GM13977 (cell line): ENCODE data around the gene COMT.
"Not testable (repeated sequence)": the region's sequence is repeated elsewhere in the genome, so short reads cannot be mapped to it uniquely, and the experiment has no call there.

Source experiments
- DNase-seq: peaks from one replicate; pipeline ENCODE4 v3.0.0; 2012; ENCODE audit warnings: low spot score
- CTCF ChIP-seq: IDR thresholded peaks from 2 replicates; pipeline ENCODE4 v1.5.1; 2012; ENCODE audit warnings: mild to moderate bottlenecking, control low read depth; ENCODE audit not compliant: insufficient read depth; ENCODE audit errors: extremely low read depth, missing control alignments
- in situ Hi-C: fragments of 300-500 bp; cut with MboI; formaldehyde crosslinking; loops from one replicate; pipeline ENCODE4 v1.12.0; 2022; ENCODE audit warnings: low sequenced_read_pairs, low pct_unique_long_range_greater_than_20kb, mixed read lengths, inconsistent platforms; ENCODE audit not compliant: unreplicated experiment

COMT gene

DNA sequence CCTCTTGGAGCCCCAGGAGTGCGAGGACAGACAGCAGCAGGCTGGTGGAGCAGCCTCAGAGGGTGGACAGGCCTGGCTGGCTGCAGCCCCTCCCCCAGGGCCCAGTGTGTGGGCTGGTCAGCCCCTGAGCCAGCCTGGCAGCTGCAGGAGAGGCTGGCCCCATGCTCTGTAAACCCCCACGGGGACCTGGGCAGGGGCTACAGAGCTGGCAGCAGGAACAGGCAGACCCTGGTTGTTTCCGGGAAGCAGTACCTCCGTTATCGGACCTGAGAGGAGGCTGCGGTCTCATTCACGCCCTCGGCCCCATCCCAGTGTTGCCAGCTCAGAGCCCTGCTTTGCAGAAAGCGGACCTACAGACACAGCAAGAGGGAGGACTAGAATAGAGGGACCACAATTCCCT, 38.5 kb upstream of the COMT start:
- in situ Hi-C loops: no loop called here
- no peak for DNase-seq
- no peak for TF ChIP-seq CTCF

DNA sequence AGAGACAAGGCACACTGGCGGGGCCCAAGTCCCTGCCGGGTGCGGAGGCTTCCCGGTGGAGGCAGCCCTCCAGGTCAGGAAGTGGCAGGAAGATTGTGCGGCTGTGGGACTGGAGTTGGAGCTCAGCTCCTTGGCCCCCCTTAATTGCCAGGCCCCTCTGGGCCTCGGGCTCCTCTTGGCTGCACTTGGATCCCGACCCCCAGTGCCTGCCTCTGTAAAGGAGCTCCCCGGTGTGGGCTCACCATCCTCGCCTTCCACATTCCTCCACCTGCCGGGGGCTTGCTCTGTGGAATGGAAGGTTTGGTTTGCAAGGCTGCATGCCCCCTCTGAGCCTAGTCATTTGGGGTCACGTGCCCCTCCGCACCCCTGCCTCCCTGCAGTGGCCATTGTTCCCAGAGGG, 38.1 kb upstream of the COMT start:
- no peak for DNase-seq
- no peak for TF ChIP-seq CTCF
- in situ Hi-C loops: no loop called here

DNA sequence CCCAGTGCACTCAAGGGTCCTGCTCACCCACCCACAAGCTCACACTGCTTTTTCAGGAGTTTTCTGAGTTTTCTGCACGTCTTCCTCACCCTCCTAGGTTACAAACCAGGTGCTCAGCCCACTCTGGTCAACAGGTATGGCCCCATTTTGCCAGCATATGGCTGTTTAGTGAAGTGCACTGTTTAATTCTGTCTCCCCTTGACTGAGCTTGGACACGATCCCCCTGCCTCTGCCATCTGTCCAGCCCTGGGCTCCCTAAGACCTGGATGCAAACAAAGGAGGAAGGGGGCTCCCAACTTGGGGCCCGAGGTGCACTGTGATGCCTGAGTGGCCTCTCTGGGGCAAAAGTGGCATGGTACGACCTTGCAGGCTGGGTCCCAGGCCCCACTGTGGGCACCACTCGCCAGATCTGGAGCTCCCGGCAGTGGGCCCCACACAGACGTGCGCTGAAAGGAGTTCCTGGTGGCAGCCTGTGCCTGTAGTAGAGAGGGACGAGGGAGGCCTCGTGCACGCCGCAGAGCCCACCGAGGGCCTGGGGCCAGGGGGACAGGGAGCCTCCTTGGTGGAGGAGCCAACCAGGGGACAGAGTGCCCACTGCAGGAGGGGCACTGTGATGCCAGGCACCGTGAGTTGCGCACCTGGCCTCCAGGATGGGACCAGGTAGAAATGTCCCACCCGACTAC, 37.3 kb upstream of the COMT start:
- TF ChIP-seq CTCF: no peak
- in situ Hi-C loops: no loop called here
- DNase-seq: no peak

- DNase-seq: no peak
- in situ Hi-C loops: no loop called here
- no peak for TF ChIP-seq CTCF
Measured at GRCh38 chr22:19904935-19905334, 36.6 kb upstream of the COMT start.

DNA sequence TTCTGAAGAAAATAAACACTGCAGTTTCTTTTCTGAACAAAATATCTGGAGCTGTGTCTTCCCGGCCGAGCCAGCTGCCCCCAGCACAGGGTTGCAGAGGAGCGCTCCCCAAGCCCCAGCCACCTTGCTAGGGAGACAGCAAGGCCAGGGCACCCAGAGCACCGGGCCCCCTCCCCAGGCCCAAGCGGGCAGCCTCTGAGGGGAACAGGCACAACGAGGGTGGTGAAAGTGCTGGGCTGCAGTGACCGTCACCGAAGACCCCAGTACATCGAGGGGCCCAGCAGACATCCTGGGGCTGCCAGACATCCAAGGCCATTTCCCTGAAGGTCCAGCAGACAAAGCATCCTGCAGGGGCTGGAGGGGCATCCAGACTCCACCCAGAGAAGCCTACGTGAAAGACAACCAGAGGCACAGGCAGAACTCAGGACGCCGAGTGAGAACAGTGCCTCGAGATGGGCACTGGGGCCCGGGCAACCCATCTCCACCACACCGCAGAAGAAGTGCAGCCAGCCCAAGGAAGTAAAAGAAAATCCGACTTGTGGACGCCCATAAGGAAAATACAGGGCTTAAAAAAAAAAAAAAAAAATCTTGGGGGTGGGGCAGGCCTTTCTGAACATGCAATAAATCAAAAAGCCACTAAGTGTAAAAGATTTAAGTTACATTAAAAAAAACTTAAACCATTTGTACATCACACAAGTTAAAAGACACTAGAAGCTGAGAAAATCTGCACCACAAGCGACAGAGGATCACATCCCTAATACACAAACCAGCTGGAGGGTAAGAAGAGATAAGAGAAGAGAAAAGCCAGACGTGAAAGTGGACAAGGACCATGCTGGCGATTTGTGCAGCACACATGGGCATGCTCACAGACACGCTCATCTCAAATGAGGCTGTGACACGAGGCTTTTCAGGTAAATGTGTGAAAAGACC, 36.0 kb upstream of the COMT start:
- in situ Hi-C loops: no loop called here
- DNase-seq: no peak
- TF ChIP-seq CTCF: no peak

- in situ Hi-C loops, DNase-seq: not testable (repeated sequence)
Measured at GRCh38 chr22:19906864-19907263, 34.7 kb upstream of the COMT start.

- in situ Hi-C loops, DNase-seq: not testable (repeated sequence)
Measured at GRCh38 chr22:19907902-19908301, 33.7 kb upstream of the COMT start.
